Lung (tissue), 12 donors: ENCODE results near the gene CD58. TPM values are rescaled to one million over a fixed set of nuclear protein-coding genes. Genes with fewer than 3 reads are reported as not detected.
A peak's percentile ranks its signal among the peaks of the same experiment; 100 is the strongest.
"Not testable (repeated sequence)": the region's sequence is repeated elsewhere in the genome, so short reads cannot be mapped to it uniquely, and the experiment has no call there.

Source experiments
- ATAC-seq: fragments of 200-7000 bp; cut with Tn5 transposase; one replicate; pipeline ENCODE4 v1.9.1; 2020; ENCODE audit warnings: moderate number of reproducible peaks; ENCODE audit not compliant: insufficient read depth, low FRiP score
- DNase-seq, 3 donors: peaks; one replicate each; pipeline ENCODE4 v3.0.0-alpha.2; 2013 to 2017
- H3K27ac ChIP-seq, 2 donors: one replicate each; pipeline ENCODE4 v1.5.1; 2013; ENCODE audit warnings: mild to moderate bottlenecking in 2 of 2, moderate library complexity in 2 of 2, control low read depth in 1 of 2, inconsistent platforms in 1 of 2, low read depth in 1 of 2, low read length in 1 of 2
- H3K27me3 ChIP-seq, 3 donors: one replicate each; pipeline ENCODE4 v1.5.1; 2013; ENCODE audit warnings: low read length in 2 of 3; ENCODE audit not compliant: control insufficient read depth in 3 of 3, insufficient read depth in 3 of 3
- H3K36me3 ChIP-seq, 4 donors: one replicate each; pipeline ENCODE4 v1.5.1; 2013; ENCODE audit warnings: low read length in 4 of 4, mild to moderate bottlenecking in 1 of 4, moderate library complexity in 1 of 4; ENCODE audit not compliant: control insufficient read depth in 4 of 4, insufficient read depth in 4 of 4
- H3K4me1 ChIP-seq, 5 donors: one replicate each; pipeline ENCODE4 v1.5.1; 2013; ENCODE audit warnings: low read length in 5 of 5, mild to moderate bottlenecking in 2 of 5, moderate library complexity in 1 of 5; ENCODE audit not compliant: control insufficient read depth in 5 of 5, insufficient read depth in 5 of 5
- H3K4me3 ChIP-seq: one replicate; pipeline ENCODE4 v1.5.1; 2013; ENCODE audit warnings: mild to moderate bottlenecking, control low read depth, moderate library complexity
- H3K9ac ChIP-seq, 2 donors: one replicate each; pipeline ENCODE4 v1.5.1; 2013; ENCODE audit warnings: low read length in 2 of 2, control low read depth in 1 of 2; ENCODE audit not compliant: insufficient read depth in 1 of 2
- H3K9me3 ChIP-seq, 4 donors: one replicate each; pipeline ENCODE4 v1.5.1; 2013; ENCODE audit warnings: low read length in 3 of 4, mild to moderate bottlenecking in 1 of 4, moderate library complexity in 1 of 4; ENCODE audit not compliant: control insufficient read depth in 4 of 4, insufficient read depth in 3 of 4
- whole genome bisulfite sequencing, 2 donors: extraction: QIAGEN DNeasy Blood & Tissue Kit; methylation state at CpG; one replicate each; pipeline ENCODE4 v1.1.7; 2013; 5-methylcytosine and 5-hydroxymethylcytosine counted together
- polyA plus RNA-seq, 2 donors: library from polyadenylated mRNA; stranded (reverse); fragments of 200-250 nt; gene quantifications; one replicate each; pipeline ENCODE4 v1.2.1, GENCODE V29; 2013
- total RNA-seq, 2 donors: library from RNA; depleted of rRNA in 1 of 2; stranded (reverse); fragments of >200 nt in 1 of 2; gene quantifications; one replicate each; pipeline ENCODE4 v1.2.1, GENCODE V29; 2014 to 2021
- TF ChIP-seq, protein P1 (sequence below): IDR thresholded peaks from 2 replicates; pipeline ENCODE4 v1.5.1; 2012; ENCODE audit warnings: mild to moderate bottlenecking; ENCODE audit errors: control extremely low read depth, extremely low read depth
- donor health status: control.
- donor health status: control.
- donor health status: Bipolar disorder and iron deficiency.
- donor health status: healthy.
- donor health status: DM: yes; HTN: yes; CAD: no.

The CD58 gene
- total and polyA plus RNA-seq, 4 donors = 27.5 to 52.1 (median 28.7) TPM

DNA sequence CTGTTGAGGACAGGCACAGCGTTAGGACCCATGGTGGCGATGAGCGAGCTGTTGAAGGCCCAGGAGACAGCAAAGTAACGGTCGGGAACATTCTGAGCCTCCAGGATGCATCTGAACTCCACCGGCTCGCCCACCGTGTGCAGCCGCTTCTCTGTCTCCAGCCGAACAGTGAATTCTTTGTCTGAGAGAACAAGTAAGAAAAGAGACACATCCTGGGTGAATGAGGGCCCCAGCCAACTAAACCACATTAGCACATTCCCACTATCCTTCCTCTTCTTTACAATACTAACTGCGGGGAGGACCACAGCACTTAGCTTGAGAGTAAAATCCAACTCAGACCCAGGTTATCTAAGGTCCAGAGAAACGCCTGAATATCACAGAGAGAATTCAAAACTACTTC lies 37.3 kb upstream of the CD58 start:
- not testable (repeated sequence) for ATAC-seq, H3K27me3 ChIP-seq, H3K27ac ChIP-seq, H3K4me1 ChIP-seq, H3K9me3 ChIP-seq, H3K9ac ChIP-seq, H3K36me3 ChIP-seq, DNase-seq, H3K4me3 ChIP-seq
- 86 to 88% methylated on average over 10 to 12 of the region's 12 CpGs for WGBS, 2 donors

DNA sequence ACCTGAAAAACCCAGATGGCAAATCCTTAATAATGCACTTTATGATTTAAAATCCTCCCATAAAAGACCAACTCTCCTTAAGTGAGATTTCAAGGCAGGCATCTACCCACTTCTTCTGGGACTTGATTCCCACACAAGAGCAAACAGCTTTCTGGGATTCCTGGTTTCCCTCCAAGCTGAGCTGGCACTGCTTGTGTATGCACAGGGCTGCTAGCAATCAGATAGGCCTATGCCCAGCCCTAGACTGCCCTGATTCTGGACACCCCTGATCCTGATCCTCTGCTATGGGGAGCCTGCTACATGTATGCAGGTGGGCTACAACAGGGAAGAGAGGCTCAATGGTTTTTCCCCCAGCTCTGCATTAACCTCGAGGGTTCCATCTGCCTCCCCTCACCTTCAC lies 36.6 kb upstream of the CD58 start:
- H3K27ac ChIP-seq, H3K4me3 ChIP-seq, ATAC-seq, H3K36me3 ChIP-seq, H3K4me1 ChIP-seq, H3K9ac ChIP-seq, H3K9me3 ChIP-seq, DNase-seq, H3K27me3 ChIP-seq: not testable (repeated sequence)
- 70 to 100% methylated on average over 1 of the region's 1 CpG for WGBS, 2 donors

DNA sequence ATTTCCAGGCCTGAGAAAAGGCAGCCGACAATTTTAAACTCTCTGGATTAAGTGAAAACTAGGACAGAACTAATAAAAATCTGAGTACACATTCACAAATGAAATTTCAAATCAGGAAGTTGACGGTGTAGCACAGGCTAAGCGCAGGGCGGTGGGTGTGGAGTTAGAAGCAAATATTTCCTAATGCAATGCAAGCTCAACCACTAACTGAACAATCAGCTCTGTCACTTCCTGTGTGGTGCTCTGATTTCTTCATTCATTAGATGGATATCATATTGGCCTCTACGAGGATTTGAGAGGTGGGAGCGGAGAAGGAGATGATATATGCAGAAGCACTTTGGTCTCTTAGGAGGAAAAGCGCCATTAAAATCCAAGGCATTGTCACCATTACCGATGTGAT lies 35.2 kb upstream of the CD58 start:
- H3K4me3 ChIP-seq, H3K27ac ChIP-seq, H3K36me3 ChIP-seq, H3K9ac ChIP-seq, H3K4me1 ChIP-seq, DNase-seq, H3K27me3 ChIP-seq, H3K9me3 ChIP-seq: not testable (repeated sequence)
- ATAC-seq = peak; percentile 85
- 43 to 55% methylated on average over 6 to 7 of the region's 8 CpGs for WGBS, 2 donors

DNA sequence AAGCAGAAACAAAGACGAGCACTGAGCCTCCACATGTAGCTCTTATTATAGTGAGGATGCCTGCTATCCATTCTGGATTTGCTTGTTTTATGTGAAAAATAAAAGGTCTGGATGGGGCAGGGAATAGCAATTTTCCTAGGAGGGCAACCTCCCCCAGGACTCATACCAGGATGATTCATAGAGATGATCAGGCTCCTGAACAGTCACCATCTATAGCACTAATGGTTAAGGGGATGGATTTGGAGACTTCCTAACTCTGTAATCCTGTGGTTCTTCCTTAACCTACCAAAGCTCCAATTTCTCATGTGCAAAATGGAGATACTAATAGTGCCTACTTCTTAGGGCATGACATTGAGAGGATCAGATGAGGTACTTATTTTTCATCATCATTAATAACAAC lies 34.5 kb upstream of the CD58 start:
- Histone ChIP-seq H3K9ac (no peak overlapping the region), H3K4me3 (no peak overlapping the region), H3K27me3 (no peaks in the 10 kb centered on the region), H3K36me3 (no peaks in the 10 kb centered on the region), H3K4me1 (no peaks in the 10 kb centered on the region), H3K27ac (no peak overlapping the region), H3K9me3 (no peaks in the 10 kb centered on the region)
- TF ChIP-seq, protein P1, sequence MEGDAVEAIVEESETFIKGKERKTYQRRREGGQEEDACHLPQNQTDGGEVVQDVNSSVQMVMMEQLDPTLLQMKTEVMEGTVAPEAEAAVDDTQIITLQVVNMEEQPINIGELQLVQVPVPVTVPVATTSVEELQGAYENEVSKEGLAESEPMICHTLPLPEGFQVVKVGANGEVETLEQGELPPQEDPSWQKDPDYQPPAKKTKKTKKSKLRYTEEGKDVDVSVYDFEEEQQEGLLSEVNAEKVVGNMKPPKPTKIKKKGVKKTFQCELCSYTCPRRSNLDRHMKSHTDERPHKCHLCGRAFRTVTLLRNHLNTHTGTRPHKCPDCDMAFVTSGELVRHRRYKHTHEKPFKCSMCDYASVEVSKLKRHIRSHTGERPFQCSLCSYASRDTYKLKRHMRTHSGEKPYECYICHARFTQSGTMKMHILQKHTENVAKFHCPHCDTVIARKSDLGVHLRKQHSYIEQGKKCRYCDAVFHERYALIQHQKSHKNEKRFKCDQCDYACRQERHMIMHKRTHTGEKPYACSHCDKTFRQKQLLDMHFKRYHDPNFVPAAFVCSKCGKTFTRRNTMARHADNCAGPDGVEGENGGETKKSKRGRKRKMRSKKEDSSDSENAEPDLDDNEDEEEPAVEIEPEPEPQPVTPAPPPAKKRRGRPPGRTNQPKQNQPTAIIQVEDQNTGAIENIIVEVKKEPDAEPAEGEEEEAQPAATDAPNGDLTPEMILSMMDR = no peak
- 88 to 100% methylated on average over 1 of the region's 1 CpG for WGBS, 2 donors
- ATAC-seq (no peak), DNase-seq (no peak)

DNA sequence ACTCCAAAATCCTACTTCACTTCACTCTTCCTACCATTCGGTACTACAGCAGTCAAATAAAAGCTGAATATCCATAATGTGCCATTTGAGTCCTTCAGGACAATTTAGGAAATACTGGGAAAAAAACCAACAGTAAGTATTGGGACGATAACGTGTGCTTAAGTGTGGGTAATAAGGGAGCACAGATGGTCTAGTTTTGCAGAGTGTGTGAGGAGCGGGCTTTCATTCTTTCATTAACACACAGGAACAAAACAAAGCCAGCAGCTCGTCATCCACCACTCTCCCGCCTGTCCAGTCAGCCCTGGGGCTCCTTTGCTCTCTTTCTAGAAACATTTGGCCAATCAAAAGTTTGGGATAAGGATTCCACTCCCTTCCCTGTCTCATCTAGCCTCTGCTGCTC lies 33.6 kb upstream of the CD58 start:
- not testable (repeated sequence) for H3K4me1 ChIP-seq, H3K9me3 ChIP-seq, H3K36me3 ChIP-seq, H3K27ac ChIP-seq, H3K27me3 ChIP-seq, ATAC-seq, H3K9ac ChIP-seq, H3K4me3 ChIP-seq
- 85 to 87% methylated on average over 6 of the region's 6 CpGs for WGBS, 2 donors
- peak in 2 of 3 donors; percentile 11 to 20 for DNase-seq

DNA sequence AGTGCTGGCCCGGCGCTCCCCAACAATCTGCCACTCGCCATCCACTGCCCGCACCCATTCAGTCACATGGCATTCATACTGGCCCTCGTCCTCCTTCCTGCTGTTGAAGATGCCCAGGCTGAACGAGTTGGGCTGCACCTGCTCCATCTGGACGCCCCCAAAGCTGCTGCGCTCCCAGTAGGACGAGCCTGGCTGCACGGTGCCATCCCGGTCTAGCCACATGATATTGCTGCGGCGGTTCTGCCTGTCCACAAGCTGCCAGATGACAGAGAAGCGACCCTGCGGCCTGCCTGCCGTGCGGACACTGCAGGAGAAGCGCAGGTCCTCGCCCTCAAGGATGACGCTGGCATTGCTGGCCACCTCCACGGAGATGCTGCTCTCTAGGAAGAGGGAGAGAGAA lies 32.8 kb upstream of the CD58 start:
- H3K27me3 ChIP-seq, H3K9me3 ChIP-seq, H3K27ac ChIP-seq, DNase-seq, H3K4me1 ChIP-seq, H3K36me3 ChIP-seq, H3K4me3 ChIP-seq, ATAC-seq, H3K9ac ChIP-seq: not testable (repeated sequence)
- WGBS, 2 donors = 96 to 97% methylated on average over 20 to 21 of the region's 21 CpGs

DNA sequence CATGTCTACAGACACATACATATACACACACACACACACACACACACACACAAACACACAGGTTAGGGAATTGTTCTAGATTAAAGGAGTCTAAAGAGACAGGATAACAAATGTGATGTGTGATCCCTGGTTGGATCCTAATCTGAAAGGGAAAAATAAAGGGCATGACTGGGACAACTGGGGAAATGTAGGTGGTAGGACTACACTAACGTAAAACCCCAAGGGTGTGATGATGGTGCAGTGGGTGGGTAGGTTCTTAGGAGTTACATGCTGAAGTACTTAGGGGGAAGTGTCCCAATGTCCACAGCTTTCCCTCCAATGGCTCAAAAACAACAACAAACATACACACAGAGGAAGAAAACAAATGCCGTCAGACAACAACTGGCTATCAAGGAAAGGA lies 28.5 kb upstream of the CD58 start:
- H3K4me3 ChIP-seq, H3K9me3 ChIP-seq, H3K4me1 ChIP-seq, H3K27ac ChIP-seq, ATAC-seq, DNase-seq, H3K9ac ChIP-seq, H3K27me3 ChIP-seq, H3K36me3 ChIP-seq: not testable (repeated sequence)
- WGBS, 2 donors = 72 to 86% methylated on average over 2 of the region's 2 CpGs

DNA sequence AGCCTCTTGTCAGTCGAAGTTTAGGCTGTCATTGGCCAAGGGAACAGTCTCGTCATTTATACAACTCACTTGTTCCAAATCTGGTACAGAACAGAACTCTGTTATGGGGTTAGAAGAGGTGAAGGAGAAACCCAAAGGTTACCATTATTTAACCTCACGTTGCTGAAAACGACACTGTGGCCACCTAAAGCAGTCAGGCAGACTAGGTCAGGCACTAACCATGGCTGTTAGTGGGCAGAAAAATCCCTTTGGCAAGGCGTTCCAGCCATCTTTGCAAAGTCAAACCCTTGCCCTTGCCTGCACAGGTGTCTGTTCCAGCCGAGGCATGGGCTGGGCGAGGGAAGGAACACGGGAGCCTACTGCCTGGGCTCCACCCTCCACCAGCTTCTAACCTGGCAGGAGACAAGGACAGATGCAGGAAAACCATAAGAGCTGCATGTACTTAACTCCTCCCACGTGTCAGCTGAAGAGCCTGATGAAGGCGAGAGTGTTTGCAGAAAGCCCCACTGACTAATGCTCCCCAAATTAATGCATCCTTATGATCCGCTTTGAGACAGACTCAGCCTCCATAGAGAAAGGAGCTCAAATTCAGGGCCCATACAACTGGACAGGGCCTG lies 27.7 kb upstream of the CD58 start:
- H3K4me3 ChIP-seq, H3K27ac ChIP-seq, DNase-seq, H3K27me3 ChIP-seq, H3K9me3 ChIP-seq, H3K9ac ChIP-seq, H3K36me3 ChIP-seq, H3K4me1 ChIP-seq, ATAC-seq: not testable (repeated sequence)
- 74 to 87% methylated on average over 11 of the region's 11 CpGs for WGBS, 2 donors
